ENCODE measurements around the gene FXYD6. TPM values are rescaled to one million over a fixed set of nuclear protein-coding genes. Genes with fewer than 3 reads are reported as not detected.

The FXYD6 gene
- total and polyA plus RNA-seq, 8 donors: 2.7 to 48.0 (median 8.9) TPM

GRCh38 chr11:117874910-117875381 is 1.5 kb downstream of the FXYD6 start:
- FAIRE-seq: no peak
- TF ChIP-seq CTCF (IDR thresholded peaks at IDR 0.05): no peak
- Histone ChIP-seq H3K27ac (no peak overlapping the region), H3K36me3 (no peaks in the 10 kb centered on the region), H3K4me3 (no peak overlapping the region), H3K9me3 (no peaks in the 10 kb centered on the region), H3K27me3 (no peaks in the 10 kb centered on the region), H3K4me1 (peaks cover 0 to 4% (median 0%) of the 10 kb centered on the region in 3 donors)
- no peak for DNase-seq
- intact Hi-C loops (cut with DNase I): no loop called here
- 72 to 85% methylated on average over 4 of the region's 4 CpGs for WGBS, 2 donors
- no peak for ATAC-seq

GRCh38 chr11:117874253-117874909 is 2.1 kb downstream of the FXYD6 start:
- ATAC-seq (no peak), DNase-seq (no peak), FAIRE-seq (no peak)
- intact Hi-C loops (cut with DNase I): no loop called here
- no peaks in the 10 kb centered on the region for H3K27me3 ChIP-seq
- TF ChIP-seq CTCF (IDR thresholded peaks at IDR 0.05): no peak
- H3K36me3 ChIP-seq: no peaks in the 10 kb centered on the region
- no peak overlapping the region for H3K4me3 ChIP-seq
- H3K9me3 ChIP-seq: no peaks in the 10 kb centered on the region
- no peak overlapping the region for H3K27ac ChIP-seq
- 50 to 52% methylated on average over 16 of the region's 16 CpGs for WGBS, 2 donors
- peaks cover 0 to 4% (median 0%) of the 10 kb centered on the region in 3 donors for H3K4me1 ChIP-seq

GRCh38 chr11:117873828-117874125 is 2.7 kb downstream of the FXYD6 start:
- ATAC-seq (no peak), FAIRE-seq (no peak), DNase-seq (no peak)
- no peaks in the 10 kb centered on the region for H3K27me3 ChIP-seq
- no peaks in the 10 kb centered on the region for H3K9me3 ChIP-seq
- peaks cover 0 to 4% (median 0%) of the 10 kb centered on the region in 3 donors for H3K4me1 ChIP-seq
- no peak overlapping the region for H3K27ac ChIP-seq
- no peak for TF ChIP-seq CTCF (IDR thresholded peaks at IDR 0.05)
- WGBS, 2 donors: 52 to 71% methylated on average over 8 of the region's 8 CpGs
- H3K36me3 ChIP-seq: no peaks in the 10 kb centered on the region
- H3K4me3 ChIP-seq: no peak overlapping the region
- intact Hi-C loops (cut with DNase I): no loop called here

- no peak overlapping the region for H3K27ac ChIP-seq
- intact Hi-C loops (cut with DNase I): no loop called here
- 78 to 83% methylated on average over 15 of the region's 15 CpGs for WGBS, 2 donors
- no peak for FAIRE-seq
- H3K4me3 ChIP-seq: no peak overlapping the region
- no peak for DNase-seq
- no peak for ATAC-seq
- H3K4me1 ChIP-seq: peaks cover 0 to 4% (median 0%) of the 10 kb centered on the region in 3 donors
- H3K9me3 ChIP-seq: no peaks in the 10 kb centered on the region
- no peaks in the 10 kb centered on the region for H3K27me3 ChIP-seq
- TF ChIP-seq CTCF (IDR thresholded peaks at IDR 0.05): no peak
- no peaks in the 10 kb centered on the region for H3K36me3 ChIP-seq
These were observed 3.3 kb downstream of the FXYD6 start for GRCh38 chr11:117872975-117873827.
